ENCODE measurements around the gene FRMPD4. TPM values are rescaled to one million over a fixed set of nuclear protein-coding genes. Genes with fewer than 3 reads are reported as not detected.

FRMPD4 gene
- total RNA-seq, 1 donor from 2014 or later = not detected

DNA sequence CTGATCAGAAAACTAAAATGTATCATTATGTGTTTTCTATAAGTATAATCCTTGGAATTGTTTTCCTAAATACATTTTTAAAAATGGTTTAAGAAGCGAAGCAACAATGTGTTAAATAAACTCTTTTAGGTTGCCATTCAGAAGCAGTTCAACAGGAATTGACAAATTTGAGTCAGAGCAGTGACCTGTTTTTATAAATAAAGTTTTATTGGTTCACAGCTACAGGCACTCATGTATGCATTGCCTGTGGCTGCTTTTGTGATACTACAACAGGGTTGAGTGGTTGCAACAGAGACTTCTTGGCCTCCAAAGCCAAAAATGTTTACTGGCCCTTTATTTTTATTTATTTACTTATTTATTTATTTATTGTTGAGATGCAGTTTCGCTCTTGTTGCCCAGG lies 99.5 kb downstream of the FRMPD4 start:
- POLR2A ChIA-PET = no interaction called here
- CTCF ChIA-PET = no interaction called here
- no peak for ATAC-seq (ENCODE audit: low read depth)

DNA sequence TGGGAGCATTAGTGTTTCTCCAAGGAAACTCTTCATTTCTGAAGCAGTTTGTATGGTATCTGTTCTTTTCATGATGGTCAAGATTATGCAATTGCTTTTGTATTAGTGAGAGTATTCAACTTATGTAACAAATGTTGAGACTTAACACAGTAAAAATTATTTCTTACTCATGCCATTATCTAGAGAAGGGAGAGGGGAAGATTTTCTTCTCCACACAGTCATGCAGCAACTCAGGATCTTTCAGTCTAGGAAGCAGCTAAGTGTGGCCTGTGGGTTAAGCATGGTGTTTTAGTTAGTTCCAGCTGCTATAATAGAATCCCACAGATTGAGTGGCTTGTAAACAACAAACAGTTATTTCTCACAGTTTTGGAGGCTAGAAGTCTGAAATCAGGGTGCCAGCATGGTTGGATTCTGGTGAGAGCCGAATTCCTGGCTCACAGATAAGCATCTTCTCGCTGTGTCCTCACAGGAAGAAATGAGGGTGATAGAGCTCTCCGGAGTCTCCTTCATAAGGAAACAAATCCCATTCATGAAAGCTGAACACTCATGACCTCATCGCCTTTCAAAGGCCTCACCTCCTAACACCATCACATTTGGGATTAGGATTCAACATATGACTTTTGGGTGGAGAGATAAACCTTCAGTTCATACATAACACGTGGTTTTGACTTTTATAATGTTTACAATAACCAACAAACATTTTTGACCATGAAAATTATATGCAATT lies 101.2 kb downstream of the FRMPD4 start:
- no peaks in the 10 kb centered on the region for H3K4me1 Mint-ChIP-seq
- no peak overlapping the region for H3K27ac Mint-ChIP-seq
- no peaks in the 10 kb centered on the region for H3K9me3 Mint-ChIP-seq
- DNase-seq (no peak), ATAC-seq (ENCODE audit: low read depth) (no peak)
- TF ChIP-seq, protein P1, sequence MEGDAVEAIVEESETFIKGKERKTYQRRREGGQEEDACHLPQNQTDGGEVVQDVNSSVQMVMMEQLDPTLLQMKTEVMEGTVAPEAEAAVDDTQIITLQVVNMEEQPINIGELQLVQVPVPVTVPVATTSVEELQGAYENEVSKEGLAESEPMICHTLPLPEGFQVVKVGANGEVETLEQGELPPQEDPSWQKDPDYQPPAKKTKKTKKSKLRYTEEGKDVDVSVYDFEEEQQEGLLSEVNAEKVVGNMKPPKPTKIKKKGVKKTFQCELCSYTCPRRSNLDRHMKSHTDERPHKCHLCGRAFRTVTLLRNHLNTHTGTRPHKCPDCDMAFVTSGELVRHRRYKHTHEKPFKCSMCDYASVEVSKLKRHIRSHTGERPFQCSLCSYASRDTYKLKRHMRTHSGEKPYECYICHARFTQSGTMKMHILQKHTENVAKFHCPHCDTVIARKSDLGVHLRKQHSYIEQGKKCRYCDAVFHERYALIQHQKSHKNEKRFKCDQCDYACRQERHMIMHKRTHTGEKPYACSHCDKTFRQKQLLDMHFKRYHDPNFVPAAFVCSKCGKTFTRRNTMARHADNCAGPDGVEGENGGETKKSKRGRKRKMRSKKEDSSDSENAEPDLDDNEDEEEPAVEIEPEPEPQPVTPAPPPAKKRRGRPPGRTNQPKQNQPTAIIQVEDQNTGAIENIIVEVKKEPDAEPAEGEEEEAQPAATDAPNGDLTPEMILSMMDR (IDR thresholded peaks at IDR 0.05) = no peak
- ChIA-PET CTCF (no interaction called here), POLR2A (no interaction called here)
- no peaks in the 10 kb centered on the region for H3K27me3 Mint-ChIP-seq
- intact Hi-C loops (cut with micrococcal nuclease) = no loop called here
- no peak overlapping the region for H3K4me3 Mint-ChIP-seq
- H3K36me3 Mint-ChIP-seq (ENCODE audit: low read depth) = no peaks in the 10 kb centered on the region

More for the DNA sequence above, 99.5 kb downstream of the FRMPD4 start:
- no peaks in the 10 kb centered on the region for H3K4me1 Mint-ChIP-seq
- no peaks in the 10 kb centered on the region for H3K36me3 Mint-ChIP-seq (ENCODE audit: low read depth)
- no peaks in the 10 kb centered on the region for H3K27me3 Mint-ChIP-seq
- H3K27ac Mint-ChIP-seq = no peak overlapping the region
- TF ChIP-seq, protein P1 (IDR thresholded peaks at IDR 0.05) = no peak
- no peaks in the 10 kb centered on the region for H3K9me3 Mint-ChIP-seq
- no peak for DNase-seq
- no peak overlapping the region for H3K4me3 Mint-ChIP-seq
- intact Hi-C loops (cut with micrococcal nuclease) = no loop called here

DNA sequence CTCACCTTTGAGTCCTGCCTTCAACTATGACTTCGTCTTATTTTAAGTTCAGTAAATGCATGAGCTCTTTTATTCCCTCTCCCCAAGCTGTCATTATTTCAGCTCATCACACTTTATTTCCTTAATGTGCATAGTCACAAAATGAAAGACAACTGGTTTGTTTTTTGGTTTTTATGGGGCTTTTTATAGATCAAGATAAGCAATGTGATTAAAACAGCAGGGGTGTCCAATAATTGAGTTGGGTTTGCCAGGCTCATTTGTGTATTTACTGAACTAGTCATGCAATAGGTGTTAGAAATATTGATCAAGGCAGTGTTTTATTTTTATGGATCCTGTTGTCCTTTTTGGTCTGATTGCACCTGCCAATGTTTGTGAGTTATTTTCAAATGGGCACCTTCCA lies 102.2 kb downstream of the FRMPD4 start:
- Mint-ChIP-seq H3K4me1 (no peaks in the 10 kb centered on the region), H3K27ac (no peak overlapping the region), H3K27me3 (no peaks in the 10 kb centered on the region), H3K9me3 (no peaks in the 10 kb centered on the region), H3K36me3 (ENCODE audit: low read depth) (no peaks in the 10 kb centered on the region), H3K4me3 (no peak overlapping the region)
- POLR2A ChIA-PET = no interaction called here
- TF ChIP-seq, protein P1 (IDR thresholded peaks at IDR 0.05) = no peak
- CTCF ChIA-PET = no interaction called here
- DNase-seq (no peak), ATAC-seq (ENCODE audit: low read depth) (no peak)
- intact Hi-C loops (cut with micrococcal nuclease) = no loop called here

DNA sequence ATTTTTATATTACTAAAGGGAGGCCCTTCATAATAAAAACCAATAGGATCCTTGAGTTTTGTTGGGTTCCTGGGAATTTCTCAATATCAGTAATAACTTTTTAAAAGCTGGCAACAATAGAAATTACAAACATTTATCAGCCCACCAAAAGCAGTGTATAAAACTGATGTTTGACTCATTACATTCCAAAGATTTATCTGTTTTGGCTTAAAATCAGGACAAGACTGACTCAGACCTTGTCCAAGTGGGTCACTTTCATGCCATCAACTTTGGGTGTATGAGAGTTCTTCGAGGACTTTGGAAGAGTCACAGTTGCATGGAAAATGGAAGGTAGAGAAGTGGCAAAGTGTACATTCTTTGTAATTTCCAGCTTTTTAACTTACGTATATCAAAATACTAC lies 102.8 kb downstream of the FRMPD4 start:
- intact Hi-C loops (cut with micrococcal nuclease) = no loop called here
- no peaks in the 10 kb centered on the region for H3K27me3 Mint-ChIP-seq
- H3K27ac Mint-ChIP-seq = no peak overlapping the region
- ATAC-seq (ENCODE audit: low read depth) (no peak), DNase-seq (no peak)
- CTCF ChIA-PET = no interaction called here
- TF ChIP-seq, protein P1 (IDR thresholded peaks at IDR 0.05) = no peak
- POLR2A ChIA-PET = no interaction called here
- H3K4me3 Mint-ChIP-seq = no peak overlapping the region
- H3K9me3 Mint-ChIP-seq = no peaks in the 10 kb centered on the region
- H3K36me3 Mint-ChIP-seq (ENCODE audit: low read depth) = no peaks in the 10 kb centered on the region
- no peaks in the 10 kb centered on the region for H3K4me1 Mint-ChIP-seq

DNA sequence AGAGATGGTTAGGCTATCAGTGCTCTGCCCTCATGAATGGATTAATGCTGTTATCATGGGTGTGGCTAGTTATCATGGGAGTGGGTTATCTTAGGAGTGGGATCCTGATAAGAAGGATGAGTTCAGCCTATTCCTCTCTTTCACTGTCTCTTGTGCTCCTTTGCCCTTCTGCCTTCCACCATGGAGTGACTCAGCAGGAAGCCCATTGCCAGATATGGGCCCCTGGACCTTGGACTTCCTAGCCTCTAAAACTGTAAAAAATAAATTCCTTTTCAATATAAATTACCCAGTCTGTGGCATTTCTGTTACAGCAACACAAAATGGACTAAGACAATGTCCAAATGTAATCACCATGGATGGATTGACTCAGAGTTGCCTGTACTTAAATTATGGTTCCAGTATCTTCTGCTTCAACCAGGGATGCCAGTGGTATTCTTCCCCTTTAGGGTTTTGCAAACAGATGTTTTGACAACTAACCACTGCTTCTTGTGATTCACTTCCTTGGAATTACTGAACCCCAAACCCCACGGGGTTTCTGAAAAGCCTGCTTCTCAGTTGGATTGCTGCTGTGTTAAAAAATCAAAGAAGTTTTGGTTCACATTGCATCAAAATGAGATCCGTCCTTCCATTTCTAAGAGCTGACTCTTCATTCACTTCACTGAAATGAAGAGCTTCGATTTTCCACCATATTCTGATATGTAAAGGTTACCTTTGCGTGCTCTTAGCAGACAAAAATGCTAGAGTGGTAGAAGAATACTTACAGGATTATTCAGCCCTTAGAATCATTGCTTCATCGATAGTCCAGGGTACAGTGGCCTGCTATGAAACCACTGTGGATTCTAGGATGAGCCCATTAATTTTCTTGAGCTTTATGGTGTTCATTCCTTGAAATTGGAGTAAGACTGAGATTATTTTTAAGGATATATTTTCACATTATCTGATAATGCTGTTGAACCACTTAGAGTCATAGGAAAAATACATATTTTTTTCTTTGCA lies 107.7 kb downstream of the FRMPD4 start:
- Mint-ChIP-seq H3K4me1 (no peaks in the 10 kb centered on the region), H3K9me3 (no peaks in the 10 kb centered on the region), H3K36me3 (ENCODE audit: low read depth) (no peaks in the 10 kb centered on the region), H3K27me3 (no peaks in the 10 kb centered on the region), H3K4me3 (no peak overlapping the region), H3K27ac (no peak overlapping the region)
- POLR2A ChIA-PET = no interaction called here
- CTCF ChIA-PET = no interaction called here
- intact Hi-C loops (cut with micrococcal nuclease) = no loop called here
- TF ChIP-seq, protein P1 (IDR thresholded peaks at IDR 0.05) = no peak
- DNase-seq = no peak
- ATAC-seq (ENCODE audit: low read depth) = no peak

All from activated B cell treated with CpG ODN at 0.5 μM for 24 hours (primary cell).